AG09319 (cell line): ENCODE measurements around the gene MRPL24.

ENCODE experiments used
- DNase-seq: peaks from one replicate; pipeline ENCODE4 v3.0.0-alpha.2; 2010; ENCODE audit warnings: low read depth; ENCODE audit errors: extremely low read depth
- TF ChIP-seq, protein P1 (sequence below): IDR thresholded peaks from 2 replicates; pipeline ENCODE4 v1.5.1; 2011; ENCODE audit warnings: low read depth, mild to moderate bottlenecking, inconsistent platforms, low read length, moderate library complexity

MRPL24 gene

GRCh38 chr1:156740741-156741480 lies at the start of gene MRPL24:
TSS of gene MRPL24 (minus strand) at chr1:156741088. CDS start at chr1:156738704, 2,384 bp downstream.
- TF ChIP-seq, protein P1, sequence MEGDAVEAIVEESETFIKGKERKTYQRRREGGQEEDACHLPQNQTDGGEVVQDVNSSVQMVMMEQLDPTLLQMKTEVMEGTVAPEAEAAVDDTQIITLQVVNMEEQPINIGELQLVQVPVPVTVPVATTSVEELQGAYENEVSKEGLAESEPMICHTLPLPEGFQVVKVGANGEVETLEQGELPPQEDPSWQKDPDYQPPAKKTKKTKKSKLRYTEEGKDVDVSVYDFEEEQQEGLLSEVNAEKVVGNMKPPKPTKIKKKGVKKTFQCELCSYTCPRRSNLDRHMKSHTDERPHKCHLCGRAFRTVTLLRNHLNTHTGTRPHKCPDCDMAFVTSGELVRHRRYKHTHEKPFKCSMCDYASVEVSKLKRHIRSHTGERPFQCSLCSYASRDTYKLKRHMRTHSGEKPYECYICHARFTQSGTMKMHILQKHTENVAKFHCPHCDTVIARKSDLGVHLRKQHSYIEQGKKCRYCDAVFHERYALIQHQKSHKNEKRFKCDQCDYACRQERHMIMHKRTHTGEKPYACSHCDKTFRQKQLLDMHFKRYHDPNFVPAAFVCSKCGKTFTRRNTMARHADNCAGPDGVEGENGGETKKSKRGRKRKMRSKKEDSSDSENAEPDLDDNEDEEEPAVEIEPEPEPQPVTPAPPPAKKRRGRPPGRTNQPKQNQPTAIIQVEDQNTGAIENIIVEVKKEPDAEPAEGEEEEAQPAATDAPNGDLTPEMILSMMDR, result no peak
- peak; percentile 98 for DNase-seq

GRCh38 chr1:156789621-156790318 lies 48.9 kb upstream of the MRPL24 start:
- no peak for DNase-seq
- TF ChIP-seq, protein P1, result no peak

DNA sequence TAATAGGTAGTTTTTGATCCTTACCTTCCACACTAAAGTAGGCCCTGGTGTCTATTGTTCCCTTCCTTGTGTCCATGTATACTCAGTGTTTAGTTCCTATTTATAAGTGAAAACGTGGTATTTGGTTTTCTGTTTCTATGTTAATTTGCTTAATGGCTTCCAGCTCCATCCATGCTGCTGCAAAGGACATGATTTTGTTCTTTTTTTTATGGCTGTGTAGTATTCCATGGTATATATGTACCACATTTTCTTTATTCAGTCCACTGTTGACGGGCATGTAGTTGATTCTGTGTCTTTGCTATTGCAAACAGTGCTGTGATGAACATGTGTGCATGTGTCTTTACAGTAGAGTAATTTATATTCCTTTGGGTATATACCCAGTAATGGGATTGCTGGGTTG lies 47.2 kb upstream of the MRPL24 start:
- TF ChIP-seq, protein P1, result no peak
- DNase-seq, result no peak

GRCh38 chr1:156786640-156787039 lies 45.8 kb upstream of the MRPL24 start:
- no peak for DNase-seq
- TF ChIP-seq, protein P1, result no peak

GRCh38 chr1:156785458-156785857 lies 44.6 kb upstream of the MRPL24 start:
- TF ChIP-seq, protein P1, result no peak
- no peak for DNase-seq

- TF ChIP-seq, protein P1, result no peak
- no peak for DNase-seq
Measured at GRCh38 chr1:156781585-156782186, 40.8 kb upstream of the MRPL24 start.

GRCh38 chr1:156777573-156777972 lies 36.7 kb upstream of the MRPL24 start:
- no peak for DNase-seq
- TF ChIP-seq, protein P1, result no peak
